ENCODE data around the gene SLC39A3.

Gene SLC39A3

GRCh38 chr19:2744113-2744512, 4.3 kb upstream of the SLC39A3 start:
- no peak for DNase-seq

GRCh38 chr19:2743099-2743498, 3.3 kb upstream of the SLC39A3 start:
- no peak for DNase-seq

- no peak for DNase-seq
Observed at GRCh38 chr19:2740314-2740656, 468 bp upstream of the SLC39A3 start.

- no peak for DNase-seq
Observed at GRCh38 chr19:2736550-2737190, 3.1 kb downstream of the SLC39A3 start.

- DNase-seq: no peak
Observed at GRCh38 chr19:2735374-2735773, 4.4 kb downstream of the SLC39A3 start.

GRCh38 chr19:2734589-2735288, 5.1 kb downstream of the SLC39A3 start:
- no peak for DNase-seq

GRCh38 chr19:2733930-2734588, 5.8 kb downstream of the SLC39A3 start:
- peak; percentile 16 for DNase-seq

GRCh38 chr19:2732883-2733282, 6.9 kb downstream of the SLC39A3 start:
- DNase-seq: no peak

GRCh38 chr19:2732157-2732725, 7.6 kb downstream of the SLC39A3 start:
- DNase-seq: no peak

GRCh38 chr19:2731181-2731995, 8.4 kb downstream of the SLC39A3 start:
- DNase-seq: no peak

GRCh38 chr19:2729943-2730818, 9.6 kb downstream of the SLC39A3 start:
- DNase-seq: no peak

GRCh38 chr19:2728783-2729387, 10.9 kb downstream of the SLC39A3 start:
- DNase-seq: no peak

- DNase-seq: no peak
Observed at GRCh38 chr19:2727640-2727944, 12.2 kb downstream of the SLC39A3 start.

- DNase-seq: peak; percentile 20
Observed at GRCh38 chr19:2726904-2727639, 12.7 kb downstream of the SLC39A3 start.

GRCh38 chr19:2726160-2726855, 13.5 kb downstream of the SLC39A3 start:
- DNase-seq: no peak

GRCh38 chr19:2724148-2724557, 15.7 kb downstream of the SLC39A3 start:
- no peak for DNase-seq

- no peak for DNase-seq
Observed at GRCh38 chr19:2723747-2724146, 16.1 kb downstream of the SLC39A3 start.

GRCh38 chr19:2723345-2723715, 16.5 kb downstream of the SLC39A3 start:
- DNase-seq: no peak

GRCh38 chr19:2722541-2723344, 17.1 kb downstream of the SLC39A3 start:
- peak; percentile 7 for DNase-seq
